GM10266 (cell line): ENCODE data around the gene LRMDA.

Source experiments
- DNase-seq: peaks from one replicate; pipeline ENCODE4 v3.0.0; 2012; ENCODE audit errors: extremely low spot score
- TF ChIP-seq, protein P1 (sequence below): IDR thresholded peaks from 2 replicates; pipeline ENCODE4 v1.5.1; 2012; ENCODE audit warnings: mild to moderate bottlenecking, low read depth; ENCODE audit not compliant: control insufficient read depth, insufficient read depth; ENCODE audit errors: missing control alignments

Gene LRMDA

DNA sequence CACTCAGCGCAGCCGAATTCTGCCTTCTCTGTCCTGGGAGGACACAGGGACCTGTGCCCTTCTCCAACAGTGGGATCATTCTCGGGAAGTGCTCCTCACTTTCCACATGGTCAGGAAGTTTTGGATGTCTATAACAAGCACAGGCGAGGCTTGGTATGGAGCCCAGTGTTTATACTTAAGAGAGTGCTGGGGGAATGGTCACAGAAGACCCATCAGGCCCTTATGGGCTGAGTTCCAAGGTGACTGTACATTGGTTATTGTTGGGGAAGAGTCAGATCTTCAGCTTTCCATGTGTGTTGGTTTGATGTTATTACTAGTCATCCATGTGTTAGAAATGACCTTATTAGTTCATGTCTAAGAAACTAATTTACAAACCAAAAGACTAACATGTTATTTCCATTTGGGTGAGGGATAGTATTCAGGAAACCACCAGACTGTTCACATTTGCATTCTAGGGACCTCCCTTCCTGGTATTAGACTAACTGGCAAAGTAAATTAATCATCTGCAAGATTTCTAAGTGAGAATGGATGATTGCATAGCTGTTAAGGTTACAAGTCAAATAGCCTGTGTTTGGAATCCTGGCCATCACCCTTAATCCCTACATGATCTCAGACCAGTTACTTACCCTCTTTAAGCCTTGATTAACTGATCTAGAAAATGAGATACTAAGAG lies 834.2 kb downstream of the LRMDA start:
- TF ChIP-seq, protein P1, sequence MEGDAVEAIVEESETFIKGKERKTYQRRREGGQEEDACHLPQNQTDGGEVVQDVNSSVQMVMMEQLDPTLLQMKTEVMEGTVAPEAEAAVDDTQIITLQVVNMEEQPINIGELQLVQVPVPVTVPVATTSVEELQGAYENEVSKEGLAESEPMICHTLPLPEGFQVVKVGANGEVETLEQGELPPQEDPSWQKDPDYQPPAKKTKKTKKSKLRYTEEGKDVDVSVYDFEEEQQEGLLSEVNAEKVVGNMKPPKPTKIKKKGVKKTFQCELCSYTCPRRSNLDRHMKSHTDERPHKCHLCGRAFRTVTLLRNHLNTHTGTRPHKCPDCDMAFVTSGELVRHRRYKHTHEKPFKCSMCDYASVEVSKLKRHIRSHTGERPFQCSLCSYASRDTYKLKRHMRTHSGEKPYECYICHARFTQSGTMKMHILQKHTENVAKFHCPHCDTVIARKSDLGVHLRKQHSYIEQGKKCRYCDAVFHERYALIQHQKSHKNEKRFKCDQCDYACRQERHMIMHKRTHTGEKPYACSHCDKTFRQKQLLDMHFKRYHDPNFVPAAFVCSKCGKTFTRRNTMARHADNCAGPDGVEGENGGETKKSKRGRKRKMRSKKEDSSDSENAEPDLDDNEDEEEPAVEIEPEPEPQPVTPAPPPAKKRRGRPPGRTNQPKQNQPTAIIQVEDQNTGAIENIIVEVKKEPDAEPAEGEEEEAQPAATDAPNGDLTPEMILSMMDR: no peak
- no peak for DNase-seq

- TF ChIP-seq, protein P1: no peak
- DNase-seq: no peak
These were observed 837.1 kb downstream of the LRMDA start for GRCh38 chr10:76268530-76268929.

GRCh38 chr10:76268954-76269353 lies 837.5 kb downstream of the LRMDA start:
- TF ChIP-seq, protein P1: no peak
- DNase-seq: no peak

DNA sequence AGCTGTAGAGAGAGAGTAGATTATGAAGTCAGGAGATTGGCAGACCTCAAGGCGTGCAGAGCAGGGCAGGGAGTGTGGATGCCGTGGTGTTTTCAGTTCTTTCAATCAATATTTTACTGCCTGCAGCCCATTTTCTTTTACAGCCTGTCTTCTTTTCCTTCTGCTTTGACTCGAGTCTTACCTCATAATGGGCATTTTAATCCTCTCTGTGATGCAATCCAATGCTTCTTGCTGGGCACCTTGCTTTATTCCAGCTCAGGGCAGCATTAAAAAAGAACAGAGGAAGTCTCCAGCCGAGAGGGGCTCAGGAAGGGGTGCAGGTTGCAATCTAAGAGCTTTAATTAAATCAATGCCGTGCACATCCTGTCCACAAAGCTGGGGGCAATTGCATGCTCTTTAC lies 839.0 kb downstream of the LRMDA start:
- no peak for DNase-seq
- TF ChIP-seq, protein P1: no peak

DNA sequence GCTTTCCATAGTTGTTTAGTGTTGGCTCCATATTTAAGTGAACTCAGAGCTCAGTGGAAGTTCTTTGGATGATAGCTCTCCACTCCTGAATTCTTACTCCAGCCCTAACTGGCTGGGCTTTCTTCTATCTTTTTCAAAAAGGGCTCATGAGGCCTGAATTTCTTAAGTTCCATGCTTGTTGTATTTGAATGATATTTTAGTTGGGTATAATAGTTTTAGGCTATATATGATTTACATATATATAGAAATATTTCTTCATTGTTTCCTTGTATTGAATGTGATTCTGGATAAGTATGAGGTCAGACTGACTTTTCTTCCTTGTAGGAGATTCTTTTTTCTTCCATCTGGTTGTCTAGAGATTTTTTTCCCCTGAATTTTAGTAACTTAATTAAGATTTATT lies 843.5 kb downstream of the LRMDA start:
- no peak for DNase-seq
- TF ChIP-seq, protein P1: no peak

- DNase-seq: no peak
- TF ChIP-seq, protein P1: no peak
These were observed 847.5 kb downstream of the LRMDA start for GRCh38 chr10:76278811-76279460.

DNA sequence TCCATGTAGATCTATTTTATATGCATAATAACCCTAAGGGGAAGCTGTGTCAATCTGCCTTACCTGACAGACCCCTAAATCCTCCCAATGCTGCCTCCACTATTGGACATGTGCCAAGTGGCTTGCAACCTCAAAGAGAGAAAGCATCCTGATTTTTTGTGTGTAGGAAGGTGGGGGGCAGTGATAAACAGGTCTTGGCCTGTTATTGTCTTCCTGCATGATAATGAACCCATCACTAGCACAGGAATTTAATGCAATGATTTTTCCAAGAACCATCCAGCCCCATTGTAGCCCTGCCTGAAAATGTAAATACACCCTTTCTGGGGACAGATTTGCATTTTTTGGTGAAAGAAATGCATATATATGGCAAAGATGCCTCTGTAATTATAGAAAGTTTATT lies 850.2 kb downstream of the LRMDA start:
- TF ChIP-seq, protein P1: no peak
- DNase-seq: no peak
